GDM1 (cell line): Measurements from ENCODE around the gene ZNF556.
"Not testable (repeated sequence)": the region's sequence is repeated elsewhere in the genome, so short reads cannot be mapped to it uniquely, and the experiment has no call there.

ENCODE experiments used
- DNase-seq: peaks from one replicate; lab custom pipeline; 2025; lab: John Stamatoyannopoulos, UW

The ZNF556 gene

GRCh38 chr19:2853015-2853606 lies 14.0 kb upstream of the ZNF556 start:
- no peak for DNase-seq

DNA sequence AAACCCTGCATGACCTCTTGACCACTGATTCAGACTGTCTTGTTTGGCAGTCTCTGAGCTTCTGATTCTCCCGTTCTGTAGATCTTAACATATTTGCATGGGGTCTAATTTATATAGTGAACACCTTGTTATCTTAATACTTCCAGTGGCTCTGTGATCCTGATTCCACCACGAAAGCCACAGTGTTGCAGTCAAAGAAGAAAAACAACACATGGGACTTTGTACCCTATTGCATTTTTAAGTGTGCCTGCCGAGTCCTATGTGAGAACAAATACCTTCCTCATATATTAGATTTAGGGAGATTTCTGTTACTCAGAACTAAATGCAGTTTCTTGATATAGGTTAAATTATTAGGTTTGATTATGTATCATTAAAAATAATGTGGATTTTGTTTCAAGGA lies 12.3 kb upstream of the ZNF556 start:
- DNase-seq = no peak

DNA sequence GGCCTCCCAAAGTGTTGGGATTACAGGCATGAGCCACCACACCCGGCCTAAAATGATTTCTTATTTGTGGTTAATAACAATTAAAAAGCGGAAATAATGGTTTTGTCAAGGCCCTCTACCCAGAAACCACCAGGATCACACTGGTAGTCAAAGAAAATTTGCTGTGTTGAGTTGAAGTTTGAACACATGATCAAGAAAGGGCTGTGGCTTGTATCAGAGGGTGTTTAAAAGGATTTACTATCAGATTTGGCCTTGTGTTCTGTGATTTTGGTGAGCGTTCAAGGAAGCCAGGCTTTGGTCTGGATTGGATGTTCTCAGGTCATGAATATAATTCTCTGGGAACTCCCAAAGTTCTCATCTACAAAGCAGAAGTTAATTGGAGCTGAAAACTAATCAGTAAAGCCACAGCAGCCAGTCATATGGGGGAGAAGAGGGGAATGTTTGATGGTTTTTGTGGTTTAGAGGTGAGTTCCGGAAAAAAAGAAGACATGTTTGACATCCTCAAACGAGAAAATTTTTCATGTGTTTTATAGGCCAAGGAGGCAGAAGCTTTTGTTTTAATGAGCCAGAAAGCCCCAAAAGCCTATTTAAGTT lies 10.6 kb upstream of the ZNF556 start:
- no peak for DNase-seq

DNA sequence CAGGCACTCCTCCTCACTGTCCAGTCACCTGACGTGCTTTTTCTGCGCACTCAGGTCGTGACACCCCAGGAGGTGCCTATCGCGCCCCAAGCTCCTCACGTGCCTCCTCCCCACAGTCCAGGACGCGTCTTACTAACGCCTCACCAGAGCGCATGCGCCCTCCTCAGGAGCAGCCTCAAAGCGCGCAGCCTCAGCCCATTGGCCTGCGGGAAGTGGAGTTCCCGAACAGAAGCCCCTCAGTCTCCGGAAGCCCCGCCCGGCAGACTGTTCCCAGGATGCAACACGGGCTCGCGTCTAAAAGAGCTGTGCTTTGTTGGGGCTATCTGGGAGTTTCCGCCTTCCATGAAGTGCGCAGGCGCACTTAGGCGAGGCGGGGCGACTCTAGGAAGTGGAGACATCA lies 8.3 kb upstream of the ZNF556 start:
- DNase-seq = no peak

GRCh38 chr19:2863816-2864215 lies 3.3 kb upstream of the ZNF556 start:
- DNase-seq = no peak

- no peak for DNase-seq
Measured at GRCh38 chr19:2865334-2866100, 1.6 kb upstream of the ZNF556 start.

GRCh38 chr19:2866495-2867024 lies 575 bp upstream of the ZNF556 start:
- no peak for DNase-seq

DNA sequence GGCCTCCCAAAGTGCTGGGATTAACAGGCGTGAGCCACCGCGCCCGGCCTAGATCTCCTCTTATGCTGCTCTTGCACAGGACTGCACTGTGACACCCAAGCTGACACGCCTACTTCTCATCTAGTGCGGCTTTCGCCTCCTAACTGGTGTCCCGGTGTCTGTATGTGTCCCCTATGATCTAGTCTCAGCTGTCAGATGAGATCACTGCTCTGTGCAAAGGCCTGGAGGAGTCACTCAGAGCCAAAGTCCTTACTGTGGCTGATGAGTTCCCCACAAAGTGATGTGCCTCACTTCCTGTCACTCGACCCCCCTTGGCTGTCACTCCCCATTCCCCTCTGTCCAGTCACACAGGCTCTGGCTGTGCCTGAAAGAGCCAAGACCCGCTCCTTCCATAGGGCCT lies 2.5 kb downstream of the ZNF556 start:
- no peak for DNase-seq

DNA sequence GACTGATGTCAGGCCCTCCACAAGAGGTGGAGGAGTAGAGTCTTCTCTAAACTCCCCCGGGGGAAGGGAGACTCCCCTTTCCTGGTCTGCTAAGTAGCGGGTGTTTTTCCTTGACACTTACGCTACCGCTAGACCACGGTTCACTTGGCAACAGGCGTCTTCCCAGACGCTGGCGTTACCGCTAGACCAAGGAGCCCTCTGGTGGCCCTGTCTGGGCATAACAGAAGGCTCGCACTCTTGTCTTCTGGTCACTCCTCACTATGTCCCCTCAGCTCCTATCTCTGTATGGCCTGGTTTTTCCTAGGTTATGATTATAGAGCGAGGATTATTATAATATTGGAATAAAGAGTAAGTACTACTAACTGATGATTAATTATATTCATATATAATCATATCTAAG lies 5.0 kb downstream of the ZNF556 start:
- not testable (repeated sequence) for DNase-seq

DNA sequence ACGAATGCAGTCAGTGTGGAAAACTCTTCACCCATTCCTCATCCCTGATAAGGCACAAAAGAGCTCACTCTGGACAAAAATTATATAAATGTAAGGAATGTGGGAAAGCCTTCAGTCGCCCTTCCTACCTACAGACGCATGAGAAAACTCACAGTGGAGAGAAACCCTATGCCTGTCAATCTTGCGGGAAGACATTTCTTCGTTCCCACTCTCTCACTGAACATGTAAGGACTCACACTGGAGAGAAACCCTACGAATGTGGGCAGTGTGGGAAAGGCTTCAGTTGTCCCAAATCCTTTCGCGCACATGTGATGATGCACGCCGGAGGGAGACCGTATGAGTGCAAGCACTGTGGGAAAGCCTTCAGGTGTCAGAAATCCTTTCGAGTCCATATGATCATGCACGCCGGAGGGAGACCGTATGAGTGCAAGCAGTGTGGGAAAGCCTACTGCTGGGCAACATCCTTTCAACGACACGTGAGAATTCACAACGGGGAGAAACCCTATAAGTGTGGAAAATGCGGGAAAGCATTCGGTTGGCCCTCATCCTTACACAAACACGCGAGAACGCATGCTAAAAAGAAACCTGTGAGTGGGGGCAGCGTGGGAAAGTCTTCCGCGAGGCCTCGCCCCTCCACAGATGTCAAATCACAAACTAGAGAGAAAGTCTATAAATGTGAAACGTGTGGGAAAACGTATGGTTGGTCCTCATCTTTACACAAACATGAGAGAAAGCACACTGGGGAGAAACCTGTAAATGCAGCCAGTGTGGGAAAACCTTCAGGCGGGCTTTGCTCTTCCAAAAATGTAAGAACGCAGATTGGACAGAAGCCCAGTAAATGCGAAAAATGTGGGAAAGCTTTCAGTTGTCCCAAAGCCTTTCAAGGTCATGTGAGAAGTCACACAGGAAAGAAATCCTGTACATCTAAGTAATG lies 10.5 kb downstream of the ZNF556 start:
- DNase-seq = no peak

GRCh38 chr19:2883686-2884439 lies 16.7 kb downstream of the ZNF556 start:
- DNase-seq = no peak

DNA sequence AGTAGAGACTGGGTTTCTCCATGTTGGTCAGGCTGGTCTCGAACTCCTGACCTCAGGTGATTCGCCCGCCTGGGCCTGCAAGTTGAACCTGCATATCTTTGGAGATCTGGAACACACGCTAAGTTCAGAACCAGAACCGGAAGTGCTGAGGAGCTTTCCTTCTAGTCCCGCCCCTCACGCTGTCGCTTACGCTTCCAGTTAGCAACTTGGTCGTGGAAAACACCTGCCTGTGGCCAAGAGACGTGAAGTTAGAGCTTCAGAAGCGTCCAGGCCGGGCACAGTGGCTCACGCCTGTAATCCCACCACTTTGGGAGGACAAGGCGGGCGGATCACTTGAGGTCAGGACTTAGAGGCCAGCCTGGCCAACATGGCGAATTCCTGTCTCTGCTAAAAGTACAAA lies 18.6 kb downstream of the ZNF556 start:
- no peak for DNase-seq

DNA sequence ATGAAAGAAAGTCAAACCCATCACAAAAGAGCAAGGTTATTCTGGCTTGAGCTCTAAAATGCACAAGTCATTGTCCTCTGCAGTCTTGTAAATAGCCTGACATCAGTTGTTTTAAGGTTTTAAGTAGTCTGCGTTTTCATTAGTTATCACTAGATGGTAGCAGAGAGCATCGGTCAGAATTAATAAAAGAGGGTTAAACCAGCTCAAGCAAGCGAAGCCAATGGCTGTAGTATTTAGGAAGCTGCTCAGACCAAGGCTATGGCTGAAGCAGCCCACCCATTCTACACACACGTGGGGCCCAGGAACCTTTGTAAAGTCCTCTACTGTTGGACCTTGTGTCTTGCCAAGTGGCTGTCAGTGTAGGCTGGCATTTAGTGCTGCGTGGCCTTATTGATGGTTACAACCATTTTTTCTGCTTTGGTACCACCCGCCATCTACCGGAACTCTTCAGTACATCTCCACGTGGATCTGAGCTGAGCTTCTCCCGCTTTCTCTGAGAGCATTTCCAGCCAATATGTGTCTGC lies 20.3 kb downstream of the ZNF556 start:
- DNase-seq = peak; percentile 61

DNA sequence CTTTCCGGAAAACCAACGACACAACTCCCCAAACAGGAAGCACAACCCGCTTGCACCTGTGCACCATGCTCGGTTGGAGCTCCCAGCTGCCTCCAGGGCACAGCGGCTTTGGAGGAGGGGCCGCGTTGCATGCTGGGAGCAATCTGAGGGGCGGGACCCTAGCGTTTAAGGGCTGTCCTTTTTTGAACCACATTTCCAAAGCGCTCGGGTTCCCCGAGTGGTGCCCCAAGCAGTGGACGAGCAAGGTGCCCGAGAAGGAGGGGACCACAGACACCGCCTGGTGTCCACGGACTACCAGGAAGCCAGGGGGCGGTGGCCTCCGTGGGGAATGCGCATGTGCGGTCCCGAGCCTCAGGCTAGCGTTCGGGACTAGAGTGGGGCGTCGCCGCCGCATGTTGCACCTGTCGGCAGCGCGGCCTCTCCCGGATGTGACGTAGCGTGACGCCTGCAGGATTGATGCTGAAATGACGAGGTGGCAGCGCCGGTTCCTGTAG lies 21.6 kb downstream of the ZNF556 start:
- peak; percentile 94 for DNase-seq

DNA sequence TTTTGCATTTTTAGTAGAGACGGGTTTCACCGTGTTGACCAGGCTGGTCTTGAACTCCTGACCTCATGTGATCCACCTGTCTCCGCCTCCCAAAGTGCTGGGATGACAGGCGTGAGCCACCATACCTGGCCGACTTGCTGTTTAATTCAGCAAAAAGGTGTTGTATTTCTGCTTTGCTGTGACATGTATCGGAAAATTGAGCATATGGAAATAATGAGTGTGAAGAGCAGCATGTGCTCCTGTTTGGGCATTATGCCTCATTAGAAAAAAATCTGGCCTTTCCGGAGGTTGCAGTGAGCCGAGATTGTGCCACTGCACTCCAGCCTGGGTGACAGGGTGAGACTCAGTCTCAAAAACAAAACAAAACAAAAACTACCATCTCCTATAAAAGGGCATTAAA lies 23.4 kb downstream of the ZNF556 start:
- not testable (repeated sequence) for DNase-seq

DNA sequence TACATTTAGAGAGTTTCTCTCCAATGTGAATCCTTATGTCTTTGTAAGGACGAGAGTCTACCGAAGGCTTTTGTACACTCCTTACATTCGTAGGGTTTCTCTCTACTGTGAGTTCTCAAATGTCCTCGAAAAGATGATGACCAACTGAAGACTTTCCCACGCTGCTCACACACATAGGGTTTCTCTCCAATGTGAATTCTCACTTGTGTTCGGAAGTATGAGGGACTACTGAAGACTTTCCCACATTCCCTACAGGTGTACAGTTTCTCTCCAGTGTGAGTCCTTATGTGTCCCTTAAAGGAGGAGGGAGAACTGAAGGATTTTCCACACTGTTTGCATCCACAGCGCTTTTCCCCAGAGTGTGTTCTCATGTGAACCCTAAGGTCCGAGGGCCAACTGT lies 29.6 kb downstream of the ZNF556 start:
- no peak for DNase-seq

DNA sequence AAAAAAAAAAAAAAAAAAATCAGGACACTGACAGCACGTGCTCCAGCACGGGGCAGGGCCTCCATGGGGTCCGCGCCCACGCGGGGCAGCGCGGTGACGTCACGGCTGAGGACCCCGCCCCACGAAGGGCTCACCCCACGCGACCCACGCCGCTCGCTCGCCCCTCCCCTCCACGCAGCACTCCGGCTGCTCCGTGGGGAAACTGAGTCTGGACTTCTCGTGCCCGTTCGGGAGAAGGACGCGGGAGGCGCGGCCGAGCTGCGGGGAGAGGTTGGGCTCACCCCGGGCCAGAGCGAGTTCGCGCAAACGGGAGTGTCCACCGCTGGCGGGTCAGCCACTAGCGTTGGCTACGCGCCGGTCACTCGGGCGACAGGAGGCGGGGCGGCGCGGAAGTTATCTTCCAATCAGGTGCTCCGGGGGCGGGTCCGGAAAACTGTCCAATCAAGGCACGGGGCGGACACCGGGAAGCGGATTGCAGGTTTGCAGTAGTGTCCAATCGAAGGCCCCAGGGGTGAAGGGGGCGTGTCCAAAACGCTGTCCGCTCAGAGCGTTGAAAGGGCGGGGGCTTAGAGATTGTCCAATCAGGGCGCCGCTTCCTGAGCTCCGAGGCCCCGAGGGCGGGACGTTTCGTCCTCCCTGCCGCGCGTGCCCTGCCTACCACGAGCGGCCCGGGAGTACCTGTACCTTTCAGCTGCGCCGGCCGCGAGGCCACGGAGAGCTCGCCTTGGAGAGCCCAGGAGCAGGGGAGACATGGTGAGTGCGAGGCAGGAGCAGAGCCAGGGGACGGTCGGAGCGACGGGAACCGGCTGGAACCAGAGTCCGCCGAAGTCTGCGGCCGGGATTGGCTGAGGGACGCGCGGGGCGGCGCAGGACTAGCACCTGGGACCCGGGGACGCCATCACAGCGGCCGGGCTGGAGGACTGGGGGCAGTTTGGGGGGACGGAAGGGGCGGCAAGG lies 33.4 kb downstream of the ZNF556 start, which contains the start of gene ZNF57:
ZNF57 (plus strand) TSS at position 633 of the 957 bp plus-strand sequence; CDS start at position 751, 118 bp downstream.
- peak; percentile 99 for DNase-seq

- no peak for DNase-seq
Measured at GRCh38 chr19:2902590-2903218, 35.6 kb downstream of the ZNF556 start.

GRCh38 chr19:2903326-2903725 lies 36.2 kb downstream of the ZNF556 start:
- DNase-seq = not testable (repeated sequence)
